ENCODE measurements around the gene GRK7. TPM values are rescaled to one million over a fixed set of nuclear protein-coding genes. Genes with fewer than 3 reads are reported as not detected.

GRK7 gene
- total and polyA plus RNA-seq, 2 donors (not counting 3 experiments of a cell fraction or from before 2014, with no cell fraction given) = not detected

DNA sequence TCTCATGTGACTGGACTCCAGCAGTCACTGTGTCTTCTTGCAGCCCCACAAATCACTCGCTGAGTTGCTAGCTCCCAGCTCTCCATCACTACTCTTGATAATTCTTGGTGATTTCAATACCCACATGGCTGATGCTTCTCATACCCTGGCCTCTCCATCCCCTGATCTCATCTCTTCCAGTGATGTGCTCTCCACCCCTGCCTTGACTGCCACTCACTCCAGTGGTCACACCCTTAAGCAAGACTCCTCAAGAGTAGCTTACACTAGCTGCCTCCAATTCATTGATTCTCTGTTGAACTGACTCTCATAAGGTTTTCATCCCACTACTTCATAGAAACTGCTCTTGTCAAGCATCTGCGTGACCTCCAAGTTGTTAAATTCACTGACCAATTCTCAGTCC is 837 bp downstream of the GRK7 start:
- no peaks in the 10 kb centered on the region for H4K20me1 ChIP-seq (replicated peaks; ENCODE audit: control insufficient read depth, extremely low read depth, insufficient read depth, low read length)
- no peak overlapping the region for H3K9ac ChIP-seq (replicated peaks; ENCODE audit: extremely low read depth, insufficient read depth, low read length)
- no peak overlapping the region for H2AFZ ChIP-seq (ENCODE audit: low read depth, low read length)
- no peak for TF ChIP-seq FOS (IDR thresholded peaks at IDR 0.05; ENCODE audit: borderline replicate concordance, insufficient read depth, low read length)
- TF ChIP-seq, protein P1, sequence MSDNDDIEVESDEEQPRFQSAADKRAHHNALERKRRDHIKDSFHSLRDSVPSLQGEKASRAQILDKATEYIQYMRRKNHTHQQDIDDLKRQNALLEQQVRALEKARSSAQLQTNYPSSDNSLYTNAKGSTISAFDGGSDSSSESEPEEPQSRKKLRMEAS (IDR thresholded peaks at IDR 0.05; ENCODE audit: insufficient read depth, insufficient read length) = no peak
- TF ChIP-seq POLR2AphosphoS5 (IDR thresholded peaks at IDR 0.05; ENCODE audit: insufficient read depth, low read depth, low read length) = no peak
- TF ChIP-seq GATA2 (IDR thresholded peaks at IDR 0.05; ENCODE audit: insufficient read depth, insufficient read length, low read depth, low read length) = no peak
- TF ChIP-seq JUN (IDR thresholded peaks at IDR 0.05; ENCODE audit: borderline replicate concordance, insufficient read depth, insufficient read length, low read depth) = no peak
- TF ChIP-seq, protein P2, sequence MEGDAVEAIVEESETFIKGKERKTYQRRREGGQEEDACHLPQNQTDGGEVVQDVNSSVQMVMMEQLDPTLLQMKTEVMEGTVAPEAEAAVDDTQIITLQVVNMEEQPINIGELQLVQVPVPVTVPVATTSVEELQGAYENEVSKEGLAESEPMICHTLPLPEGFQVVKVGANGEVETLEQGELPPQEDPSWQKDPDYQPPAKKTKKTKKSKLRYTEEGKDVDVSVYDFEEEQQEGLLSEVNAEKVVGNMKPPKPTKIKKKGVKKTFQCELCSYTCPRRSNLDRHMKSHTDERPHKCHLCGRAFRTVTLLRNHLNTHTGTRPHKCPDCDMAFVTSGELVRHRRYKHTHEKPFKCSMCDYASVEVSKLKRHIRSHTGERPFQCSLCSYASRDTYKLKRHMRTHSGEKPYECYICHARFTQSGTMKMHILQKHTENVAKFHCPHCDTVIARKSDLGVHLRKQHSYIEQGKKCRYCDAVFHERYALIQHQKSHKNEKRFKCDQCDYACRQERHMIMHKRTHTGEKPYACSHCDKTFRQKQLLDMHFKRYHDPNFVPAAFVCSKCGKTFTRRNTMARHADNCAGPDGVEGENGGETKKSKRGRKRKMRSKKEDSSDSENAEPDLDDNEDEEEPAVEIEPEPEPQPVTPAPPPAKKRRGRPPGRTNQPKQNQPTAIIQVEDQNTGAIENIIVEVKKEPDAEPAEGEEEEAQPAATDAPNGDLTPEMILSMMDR (IDR thresholded peaks at IDR 0.05; ENCODE audit: extremely low read depth in 1 of 2, insufficient read depth in 1 of 2, low read depth in 1 of 2, low read length in 2 of 2) = no peak
- no peak for TF ChIP-seq POLR2A (IDR thresholded peaks at IDR 0.05; ENCODE audit: low read depth, low read length)
- no peak for TF ChIP-seq EZH2 (IDR thresholded peaks at IDR 0.05; ENCODE audit: borderline replicate concordance, low read depth, low read length, severe bottlenecking)
- TF ChIP-seq MYC (IDR thresholded peaks at IDR 0.05; ENCODE audit: low read depth, low read length) = no peak
- dilution Hi-C loops (cut with MboI; ENCODE audit: extremely low pct_ligation_motif_present, low sequenced_read_pairs) = no loop called here
- DNase-seq (ENCODE audit: low read depth, low spot score) (no peak), FAIRE-seq (no peak)
- H3K27ac ChIP-seq (ENCODE audit: insufficient read depth, low read depth, low read length) = no peak overlapping the region
- no peak overlapping the region for H3K4me3 ChIP-seq (replicated peaks in 1 of 3; ENCODE audit: insufficient read depth in 1 of 3, low read depth in 1 of 3, low read length in 3 of 3)
- H3K9me3 ChIP-seq (replicated peaks; ENCODE audit: control insufficient read depth, insufficient read depth, low read length) = no peaks in the 10 kb centered on the region
- H3K27me3 ChIP-seq (ENCODE audit: control insufficient read depth in 2 of 2, insufficient read depth in 2 of 2, low read length in 2 of 2) = peaks cover 0 to 4% of the 10 kb centered on the region in 2 experiments
- peaks cover 2% of the 10 kb centered on the region for H3K4me1 ChIP-seq (ENCODE audit: control insufficient read depth, extremely low read depth, insufficient read depth, low read length)
- intact Hi-C loops (cut with micrococcal nuclease) = no loop called here
- no peaks in the 10 kb centered on the region for H3K79me2 ChIP-seq (ENCODE audit: control insufficient read depth, insufficient read depth, low read length)
- H3K4me2 ChIP-seq (ENCODE audit: insufficient read depth, low read length) = no peak overlapping the region
- H3K9me1 ChIP-seq (replicated peaks; ENCODE audit: control insufficient read depth, extremely low read depth, insufficient read depth, low read length) = no peaks in the 10 kb centered on the region
- H3K36me3 ChIP-seq (ENCODE audit: control insufficient read depth in 2 of 2, extremely low read depth in 1 of 2, insufficient read depth in 2 of 2, low read length in 2 of 2) = no peaks in the 10 kb centered on the region
- ChIA-PET CTCF (no interaction called here), POLR2A (no interaction called here)
- BruUV-seq (replicated peaks) = no TSS peak

All from endothelial cell of umbilical vein (primary cell).